SU-DHL-6 (cell line): ENCODE measurements around the gene PSMC2.

Source experiments
- H2AFZ ChIP-seq: fragments of 200-600 bp; sonication (generic); 2 replicates; pipeline ENCODE4 v1.6.1; 2014; ENCODE audit warnings: low read depth, mild to moderate bottlenecking, moderate library complexity, mixed read lengths, antibody characterized with exemption, low read length; ENCODE audit not compliant: severe bottlenecking
- H3F3A ChIP-seq: fragments of 200-600 bp; shearing (Covaris generic); 2 replicates; pipeline ENCODE4 v1.6.0; 2016; ENCODE audit warnings: antibody characterized with exemption, mild to moderate bottlenecking; ENCODE audit not compliant: insufficient read depth
- H3K27ac ChIP-seq: fragments of 200-600 bp; sonication (generic); 2 replicates; pipeline ENCODE4 v1.5.1; 2016; ENCODE audit warnings: low read depth, mild to moderate bottlenecking, low read length, moderate library complexity, mixed read lengths
- H3K27me3 ChIP-seq: fragments of 200-600 bp; sonication (generic), shearing (Covaris generic); 2 replicates; pipeline ENCODE4 v1.6.0; 2014; ENCODE audit warnings: mild to moderate bottlenecking, low read length
- H3K36me3 ChIP-seq: fragments of 200-600 bp; sonication (generic); 2 replicates; pipeline ENCODE4 v1.6.1; 2014; ENCODE audit warnings: mild to moderate bottlenecking, low read length, mixed read lengths
- H3K4me2 ChIP-seq: fragments of 300-600, 200-600 bp; shearing (Covaris generic), sonication (generic); 2 replicates; pipeline ENCODE4 v1.6.0; 2014; ENCODE audit warnings: low read length, low read depth, mild to moderate bottlenecking; ENCODE audit not compliant: poor library complexity, severe bottlenecking
- H3K4me3 ChIP-seq: fragments of 200-600 bp; sonication (generic); 2 replicates; pipeline ENCODE4 v1.5.1; 2014; ENCODE audit warnings: antibody characterized with exemption, low read length, mild to moderate bottlenecking, mixed read lengths; ENCODE audit not compliant: insufficient read depth, poor library complexity, severe bottlenecking
- H3K79me2 ChIP-seq: fragments of 200-600 bp; sonication (generic); 2 replicates; pipeline ENCODE4 v1.6.1; 2014; ENCODE audit warnings: mild to moderate bottlenecking, low read length, moderate library complexity; ENCODE audit not compliant: insufficient read depth
- H3K9ac ChIP-seq: fragments of 200-600 bp; sonication (generic); 2 replicates; pipeline ENCODE4 v1.7.0; 2014; ENCODE audit warnings: mild to moderate bottlenecking, low read length
- H3K9me2 ChIP-seq: fragments of 200-600 bp; sonication (generic); replicated peaks from 2 replicates; pipeline ENCODE4 v1.6.1; 2014; ENCODE audit warnings: low read length; ENCODE audit not compliant: insufficient read depth
- H3K9me3 ChIP-seq: fragments of 200-600 bp; sonication (generic); 2 replicates; pipeline ENCODE4 v1.6.1; 2014; ENCODE audit warnings: low read length, mixed read lengths; ENCODE audit not compliant: insufficient read depth
- H4K20me1 ChIP-seq: fragments of 200-600 bp; sonication (generic); 2 replicates; pipeline ENCODE4 v1.6.1; 2014; ENCODE audit warnings: low read depth, mild to moderate bottlenecking, antibody characterized with exemption, low read length, moderate library complexity, mixed read lengths
- EZH2phosphoT487 ChIP-seq: fragments of 200-600 bp; sonication (generic), shearing (Covaris generic); conservative IDR thresholded peaks from 2 replicates; pipeline ENCODE4 v1.6.1; 2018; ENCODE audit warnings: mild to moderate bottlenecking, antibody characterized with exemption, low read length, moderate library complexity, mixed read lengths
- TF ChIP-seq, protein P1 (sequence below): fragments of 200-600 bp; sonication (generic); IDR thresholded peaks from one replicate; pipeline ENCODE4 v1.5.1; 2017; ENCODE audit warnings: antibody characterized with exemption, mild to moderate bottlenecking, low read length, moderate library complexity; ENCODE audit not compliant: insufficient read depth, poor library complexity, severe bottlenecking

PSMC2 gene

GRCh38 chr7:103317009-103317408 lies 30.4 kb upstream of the PSMC2 start:
- Histone ChIP-seq H3K4me3 (no peak overlapping the region), H4K20me1 (no peaks in the 10 kb centered on the region), H3K9me2 (no peaks in the 10 kb centered on the region), H3K9me3 (no peaks in the 10 kb centered on the region), H3K27ac (no peak overlapping the region), H3K9ac (no peak overlapping the region), H2AFZ (no peak overlapping the region), H3K79me2 (0 out of 2 replicates have a peak, but pooled peaks cover 5% of the 10 kb centered on the region), H3K36me3 (peaks cover 57% of the 10 kb centered on the region), H3K4me2 (no peak overlapping the region), H3F3A (peaks cover 40% of the 10 kb centered on the region), H3K27me3 (no peaks in the 10 kb centered on the region)
- TF ChIP-seq EZH2phosphoT487: no peak
- TF ChIP-seq, protein P1, sequence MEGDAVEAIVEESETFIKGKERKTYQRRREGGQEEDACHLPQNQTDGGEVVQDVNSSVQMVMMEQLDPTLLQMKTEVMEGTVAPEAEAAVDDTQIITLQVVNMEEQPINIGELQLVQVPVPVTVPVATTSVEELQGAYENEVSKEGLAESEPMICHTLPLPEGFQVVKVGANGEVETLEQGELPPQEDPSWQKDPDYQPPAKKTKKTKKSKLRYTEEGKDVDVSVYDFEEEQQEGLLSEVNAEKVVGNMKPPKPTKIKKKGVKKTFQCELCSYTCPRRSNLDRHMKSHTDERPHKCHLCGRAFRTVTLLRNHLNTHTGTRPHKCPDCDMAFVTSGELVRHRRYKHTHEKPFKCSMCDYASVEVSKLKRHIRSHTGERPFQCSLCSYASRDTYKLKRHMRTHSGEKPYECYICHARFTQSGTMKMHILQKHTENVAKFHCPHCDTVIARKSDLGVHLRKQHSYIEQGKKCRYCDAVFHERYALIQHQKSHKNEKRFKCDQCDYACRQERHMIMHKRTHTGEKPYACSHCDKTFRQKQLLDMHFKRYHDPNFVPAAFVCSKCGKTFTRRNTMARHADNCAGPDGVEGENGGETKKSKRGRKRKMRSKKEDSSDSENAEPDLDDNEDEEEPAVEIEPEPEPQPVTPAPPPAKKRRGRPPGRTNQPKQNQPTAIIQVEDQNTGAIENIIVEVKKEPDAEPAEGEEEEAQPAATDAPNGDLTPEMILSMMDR: no peak

GRCh38 chr7:103325744-103326143 lies 21.7 kb upstream of the PSMC2 start:
- Histone ChIP-seq H3K27ac (no peak overlapping the region), H3K4me3 (no peak overlapping the region), H3K9me3 (no peaks in the 10 kb centered on the region), H3K4me2 (no peak overlapping the region), H3K36me3 (peaks cover 64% of the 10 kb centered on the region), H2AFZ (no peak overlapping the region), H3K9ac (no peak overlapping the region), H3K9me2 (no peaks in the 10 kb centered on the region), H4K20me1 (peaks cover 13% of the 10 kb centered on the region; the same call in 1 of the 2 replicates), H3K79me2 (peaks cover 24% of the 10 kb centered on the region; the same call in 1 of the 2 replicates), H3F3A (peaks cover 42% of the 10 kb centered on the region), H3K27me3 (no peaks in the 10 kb centered on the region)
- TF ChIP-seq, protein P1: no peak
- TF ChIP-seq EZH2phosphoT487: no peak

DNA sequence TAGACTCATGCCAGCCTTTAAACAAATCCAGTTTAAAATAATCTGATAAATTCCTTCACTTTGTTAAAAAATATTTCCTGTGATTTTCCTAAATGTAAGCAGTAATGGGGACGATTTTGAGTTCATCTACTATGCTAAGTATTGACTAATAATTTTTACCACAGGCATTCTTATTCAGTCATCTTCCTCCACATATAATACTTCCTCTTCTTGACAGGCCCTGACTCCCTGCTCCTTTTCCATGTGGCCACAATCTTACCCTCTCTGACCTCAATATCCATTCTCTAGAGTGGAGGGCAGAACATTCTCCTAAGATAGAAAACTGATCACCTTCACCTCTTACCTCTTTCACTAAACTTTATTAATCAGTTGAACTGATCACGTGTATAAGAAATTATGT lies 10.7 kb upstream of the PSMC2 start:
- no peak overlapping the region for H3K4me2 ChIP-seq
- peaks cover 42% of the 10 kb centered on the region for H3K36me3 ChIP-seq
- no peaks in the 10 kb centered on the region for H4K20me1 ChIP-seq
- no peak overlapping the region for H2AFZ ChIP-seq
- TF ChIP-seq, protein P1: no peak
- no peak for TF ChIP-seq EZH2phosphoT487
- H3K79me2 ChIP-seq: peaks cover 81% of the 10 kb centered on the region
- H3K9me3 ChIP-seq: no peaks in the 10 kb centered on the region
- no peak overlapping the region for H3K9ac ChIP-seq
- no peaks in the 10 kb centered on the region for H3K9me2 ChIP-seq
- no peak overlapping the region for H3K27ac ChIP-seq
- H3K27me3 ChIP-seq: no peaks in the 10 kb centered on the region
- H3F3A ChIP-seq: 0 out of 2 replicates have a peak, but pooled peaks cover 1% of the 10 kb centered on the region
- H3K4me3 ChIP-seq: no peak overlapping the region
